BE2C (cell line): ENCODE measurements around the gene SUPT6H.
A peak's percentile ranks its signal among the peaks of the same experiment; 100 is the strongest.
"Not testable (repeated sequence)": the region's sequence is repeated elsewhere in the genome, so short reads cannot be mapped to it uniquely, and the experiment has no call there.

Experiments
- DNase-seq: peaks from one replicate; pipeline ENCODE4 v3.0.0-alpha.2; 2020
- H3K27me3 ChIP-seq: fragments of 250-450 bp; sonication (Bioruptor Pico); 2 replicates; pipeline ENCODE4 v1.5.1; 2020; ENCODE audit warnings: mild to moderate bottlenecking
- H3K36me3 ChIP-seq: fragments of 250-450 bp; sonication (Bioruptor Pico); 2 replicates; pipeline ENCODE4 v1.5.1; 2020; ENCODE audit warnings: mild to moderate bottlenecking
- H3K4me1 ChIP-seq: fragments of 250-450 bp; sonication (Bioruptor Pico); 2 replicates; pipeline ENCODE4 v1.5.1; 2020
- H3K4me3 ChIP-seq: 2 replicates; pipeline ENCODE4 v1.5.1; 2011; ENCODE audit warnings: low read depth, low read length
- H3K9me3 ChIP-seq: fragments of 250-450 bp; sonication (Bioruptor Pico); 2 replicates; pipeline ENCODE4 v1.5.1; 2020
- TF ChIP-seq, protein P1 (sequence below): IDR thresholded peaks from 2 replicates; pipeline ENCODE4 v1.5.1; 2012; ENCODE audit warnings: mild to moderate bottlenecking, low read depth, low read length

Gene SUPT6H

DNA sequence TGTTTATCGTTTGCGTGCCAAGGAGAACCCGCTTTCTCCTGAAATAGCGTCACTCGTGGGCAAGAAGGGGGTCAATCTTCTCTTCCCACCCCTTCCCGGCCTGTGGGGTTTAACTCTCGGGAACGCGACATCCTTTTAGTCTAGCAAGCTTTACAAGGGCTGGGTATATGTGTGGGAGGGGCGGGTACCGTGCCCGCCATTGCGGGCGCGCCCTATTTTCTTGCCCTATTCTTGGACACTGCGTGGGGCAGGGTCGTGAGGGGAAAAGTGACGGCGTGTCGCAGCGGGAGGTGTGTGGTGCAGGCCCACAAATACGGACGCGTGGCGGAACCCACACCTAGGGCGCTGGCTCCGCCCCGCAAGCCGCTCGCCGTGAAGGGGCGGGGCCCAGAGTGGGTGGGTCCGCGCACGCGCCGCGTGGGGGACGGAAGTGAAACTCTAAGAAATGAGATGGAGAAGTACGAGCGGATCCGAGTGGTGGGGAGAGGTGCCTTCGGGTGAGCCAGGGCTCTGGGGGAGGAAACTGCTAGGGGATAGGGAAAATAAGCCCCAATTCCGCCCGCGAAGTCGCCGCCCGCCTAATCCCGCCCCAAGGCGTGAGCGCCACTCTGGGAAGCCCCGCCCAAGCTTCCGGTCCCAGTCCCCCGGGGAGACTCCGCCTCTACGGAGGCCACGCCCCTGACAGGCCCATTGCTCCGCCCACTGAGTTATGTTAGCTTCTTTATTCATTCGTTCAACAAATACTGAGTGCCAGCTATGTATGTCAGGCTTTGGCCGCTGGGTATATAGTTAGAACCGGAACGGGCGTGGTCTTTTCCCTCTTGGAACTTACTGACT is 66.6 kb downstream of the SUPT6H start, which contains the start of gene NEK8:
Gene NEK8 (plus strand): TSS at position 425 of the 837 bp plus-strand sequence. CDS start 26 bp downstream, at position 451.
- TF ChIP-seq, protein P1, sequence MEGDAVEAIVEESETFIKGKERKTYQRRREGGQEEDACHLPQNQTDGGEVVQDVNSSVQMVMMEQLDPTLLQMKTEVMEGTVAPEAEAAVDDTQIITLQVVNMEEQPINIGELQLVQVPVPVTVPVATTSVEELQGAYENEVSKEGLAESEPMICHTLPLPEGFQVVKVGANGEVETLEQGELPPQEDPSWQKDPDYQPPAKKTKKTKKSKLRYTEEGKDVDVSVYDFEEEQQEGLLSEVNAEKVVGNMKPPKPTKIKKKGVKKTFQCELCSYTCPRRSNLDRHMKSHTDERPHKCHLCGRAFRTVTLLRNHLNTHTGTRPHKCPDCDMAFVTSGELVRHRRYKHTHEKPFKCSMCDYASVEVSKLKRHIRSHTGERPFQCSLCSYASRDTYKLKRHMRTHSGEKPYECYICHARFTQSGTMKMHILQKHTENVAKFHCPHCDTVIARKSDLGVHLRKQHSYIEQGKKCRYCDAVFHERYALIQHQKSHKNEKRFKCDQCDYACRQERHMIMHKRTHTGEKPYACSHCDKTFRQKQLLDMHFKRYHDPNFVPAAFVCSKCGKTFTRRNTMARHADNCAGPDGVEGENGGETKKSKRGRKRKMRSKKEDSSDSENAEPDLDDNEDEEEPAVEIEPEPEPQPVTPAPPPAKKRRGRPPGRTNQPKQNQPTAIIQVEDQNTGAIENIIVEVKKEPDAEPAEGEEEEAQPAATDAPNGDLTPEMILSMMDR: no peak
- peak; percentile 89 for DNase-seq
- H3K4me1 ChIP-seq: peaks cover 3% of the 10 kb centered on the region; the same call in 1 of the 2 replicates
- H3K4me3 ChIP-seq: peak within 1 kb of the TSS; percentile 67
- H3K36me3 ChIP-seq: peaks cover 16% of the 10 kb centered on the region
- no peaks in the 10 kb centered on the region for H3K9me3 ChIP-seq
- no peaks in the 10 kb centered on the region for H3K27me3 ChIP-seq

DNA sequence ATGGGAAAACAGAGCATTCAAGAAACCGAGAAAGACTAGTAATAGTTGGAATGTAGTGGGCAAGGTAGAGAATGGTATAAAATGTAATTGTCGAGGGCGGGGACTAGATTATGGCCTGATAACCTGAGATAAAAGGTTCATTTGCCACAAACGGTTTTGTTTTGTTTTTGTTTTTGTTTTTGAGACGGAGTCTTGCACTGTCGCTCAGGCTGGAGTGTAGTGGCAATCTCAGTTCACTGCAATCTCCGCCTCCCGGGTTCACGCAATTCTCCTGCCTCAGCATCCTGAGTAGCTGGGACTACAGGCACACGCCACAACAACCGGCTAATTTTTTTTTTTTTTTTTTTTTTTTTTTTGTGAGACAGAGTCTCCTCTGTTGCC is 67.9 kb downstream of the SUPT6H start:
- no peaks in the 10 kb centered on the region for H3K9me3 ChIP-seq
- no peak for DNase-seq
- TF ChIP-seq, protein P1: no peak
- H3K4me3 ChIP-seq: no peak overlapping the region
- H3K36me3 ChIP-seq: peaks cover 4% of the 10 kb centered on the region
- no peaks in the 10 kb centered on the region; the same call in 1 of the 2 replicates for H3K4me1 ChIP-seq
- no peaks in the 10 kb centered on the region for H3K27me3 ChIP-seq

DNA sequence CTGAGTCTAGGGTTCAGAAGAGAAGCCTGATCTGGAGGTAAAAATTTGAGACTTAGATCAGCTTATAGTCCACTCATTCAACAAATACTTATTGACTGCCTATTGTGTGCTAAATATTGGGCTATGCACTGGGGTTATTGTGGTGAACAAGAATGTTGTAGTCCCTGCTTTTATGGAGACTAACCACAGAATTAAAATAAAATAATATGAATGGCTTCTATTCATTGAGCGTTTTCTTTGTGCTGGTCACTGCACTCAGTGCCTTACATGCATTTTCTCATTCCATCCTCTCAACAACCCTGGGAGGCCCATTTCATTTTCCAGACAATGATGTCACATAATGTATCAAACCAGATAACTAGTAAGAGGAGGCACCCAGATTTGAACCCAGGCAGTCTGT is 71.3 kb downstream of the SUPT6H start:
- Histone ChIP-seq H3K27me3 (no peaks in the 10 kb centered on the region), H3K36me3 (no peaks in the 10 kb centered on the region), H3K4me1 (no peaks in the 10 kb centered on the region; the same call in 1 of the 2 replicates), H3K4me3 (no peak overlapping the region), H3K9me3 (no peaks in the 10 kb centered on the region)
- TF ChIP-seq, protein P1: no peak
- no peak for DNase-seq

DNA sequence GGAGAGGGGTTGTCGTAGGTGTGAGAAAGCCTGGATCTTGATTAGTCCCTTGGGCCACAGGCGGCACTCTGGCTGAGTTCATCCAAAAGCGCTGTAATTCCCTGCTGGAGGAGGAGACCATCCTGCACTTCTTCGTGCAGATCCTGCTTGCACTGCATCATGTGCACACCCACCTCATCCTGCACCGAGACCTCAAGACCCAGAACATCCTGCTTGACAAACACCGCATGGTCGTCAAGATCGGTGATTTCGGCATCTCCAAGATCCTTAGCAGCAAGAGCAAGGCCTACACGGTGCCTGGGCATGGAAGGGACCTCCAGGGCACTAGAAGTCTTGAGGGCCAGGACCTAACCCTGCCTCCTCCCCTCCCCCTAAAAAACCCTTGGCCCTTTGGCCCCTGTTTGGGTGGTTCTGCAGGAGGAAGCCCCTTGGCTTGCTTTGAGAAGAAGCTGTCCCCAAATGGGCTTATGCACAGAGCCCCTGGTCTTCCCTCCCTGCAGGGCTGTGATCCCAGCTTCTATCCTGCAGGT is 72.8 kb downstream of the SUPT6H start:
- H3K4me3 ChIP-seq: no peak overlapping the region
- H3K4me1 ChIP-seq: no peaks in the 10 kb centered on the region
- TF ChIP-seq, protein P1: no peak
- H3K36me3 ChIP-seq: no peaks in the 10 kb centered on the region
- DNase-seq: no peak
- H3K9me3 ChIP-seq: no peaks in the 10 kb centered on the region
- no peaks in the 10 kb centered on the region for H3K27me3 ChIP-seq

DNA sequence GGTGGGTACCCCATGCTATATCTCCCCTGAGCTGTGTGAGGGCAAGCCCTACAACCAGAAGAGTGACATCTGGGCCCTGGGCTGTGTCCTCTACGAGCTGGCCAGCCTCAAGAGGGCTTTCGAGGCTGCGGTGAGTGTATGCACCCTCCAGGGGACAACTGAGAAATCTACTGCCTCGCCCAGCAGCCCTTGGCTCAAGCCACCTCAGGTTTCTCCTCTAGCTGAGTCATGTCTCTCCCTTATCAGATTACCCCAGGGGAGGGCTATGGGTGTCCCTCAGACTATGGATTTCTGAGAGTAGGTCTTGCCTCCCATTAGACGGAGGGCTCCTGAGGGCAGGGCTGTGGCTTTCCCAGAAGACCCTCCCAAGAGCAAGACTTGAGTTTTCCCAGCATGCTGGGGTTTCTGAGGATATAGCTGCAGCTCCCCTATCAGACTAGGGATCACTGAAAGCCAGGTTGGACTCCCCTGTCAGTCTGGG is 73.3 kb downstream of the SUPT6H start:
- Histone ChIP-seq H3K9me3 (no peaks in the 10 kb centered on the region), H3K4me1 (no peaks in the 10 kb centered on the region), H3K4me3 (no peak overlapping the region), H3K27me3 (no peaks in the 10 kb centered on the region), H3K36me3 (no peaks in the 10 kb centered on the region)
- TF ChIP-seq, protein P1: no peak
- no peak for DNase-seq

DNA sequence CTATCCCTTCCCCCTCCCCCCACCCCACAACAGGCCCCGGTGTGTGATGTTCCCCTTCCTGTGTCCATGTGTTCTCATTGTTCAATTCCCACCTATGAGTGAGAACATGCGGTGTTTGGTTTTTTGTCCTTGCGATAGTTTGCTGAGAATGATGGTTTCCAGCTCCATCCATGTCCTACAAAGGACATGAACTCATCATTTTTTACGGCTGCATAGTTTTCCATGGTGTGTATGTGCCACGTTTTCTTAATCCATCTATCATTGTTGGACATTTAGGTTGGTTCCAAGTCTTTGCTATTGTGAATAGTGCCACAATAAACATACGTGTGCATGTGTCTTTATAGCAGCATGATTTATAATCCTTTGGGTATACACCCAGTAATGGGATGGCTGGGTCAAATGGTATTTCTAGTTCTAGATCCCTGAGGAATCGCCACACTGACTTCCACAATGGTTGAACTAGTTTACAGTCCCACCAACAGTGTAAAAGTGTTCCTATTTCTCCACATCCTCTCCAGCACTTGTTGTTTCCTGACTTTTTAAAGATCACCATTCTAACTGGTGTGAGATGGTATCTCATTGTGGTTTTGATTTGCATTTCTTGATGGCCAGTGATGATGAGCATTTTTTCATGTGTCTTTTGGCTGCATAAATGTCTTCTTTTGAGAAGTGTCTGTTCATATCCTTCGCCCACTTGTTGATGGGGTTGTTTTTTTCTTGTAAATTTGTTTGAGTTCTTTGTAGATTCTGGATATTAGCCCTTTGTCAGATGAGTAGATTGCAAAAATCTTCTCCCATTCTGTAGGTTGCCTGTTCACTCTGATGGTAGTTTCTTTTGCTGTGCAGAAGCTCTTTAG is 74.1 kb downstream of the SUPT6H start:
- not testable (repeated sequence) for DNase-seq, H3K27me3 ChIP-seq, H3K4me3 ChIP-seq, H3K4me1 ChIP-seq, H3K9me3 ChIP-seq, H3K36me3 ChIP-seq
